Natural killer cell (primary cell): ENCODE results near the gene JDP2. TPM values are rescaled to one million over a fixed set of nuclear protein-coding genes. Genes with fewer than 3 reads are reported as not detected.

Source experiments
- ATAC-seq, 3 donors: fragments of 150-1000 bp in 2 of 3; fragments of 200-7000 bp in 1 of 3; cut with Tn5 transposase; 1 replicate in 1 of 3; 2 replicates in 2 of 3; pipeline ENCODE4 v1.10.0; 2021; ENCODE audit warnings: mild to moderate bottlenecking in 2 of 3, moderate library complexity in 2 of 3
- DNase-seq, 2 donors: peaks; one replicate each; pipeline versions ENCODE4 v3.0.0 to v3.0.0-alpha.2; 2013 to 2021; ENCODE audit warnings: mixed read lengths in 1 of 2
- H3K27ac ChIP-seq: one replicate; pipeline ENCODE4 v1.5.1; 2013; ENCODE audit warnings: mild to moderate bottlenecking, low read length
- H3K27me3 ChIP-seq: one replicate; pipeline ENCODE4 v1.6.1; 2013; ENCODE audit warnings: low read length; ENCODE audit not compliant: control insufficient read depth, insufficient read depth
- H3K36me3 ChIP-seq: one replicate; pipeline ENCODE4 v1.6.1; 2013; ENCODE audit warnings: low read length; ENCODE audit not compliant: control insufficient read depth, insufficient read depth
- H3K4me1 ChIP-seq: one replicate; pipeline ENCODE4 v1.6.1; 2013; ENCODE audit warnings: low read length; ENCODE audit not compliant: control insufficient read depth, insufficient read depth
- H3K4me3 ChIP-seq: one replicate; pipeline ENCODE4 v1.5.1; 2013; ENCODE audit warnings: low read length
- H3K9me3 ChIP-seq: one replicate; pipeline ENCODE4 v1.6.1; 2013; ENCODE audit warnings: low read length; ENCODE audit not compliant: control insufficient read depth, insufficient read depth
- H3K27ac Mint-ChIP-seq, 2 donors: one replicate each; pipeline ENCODE4 v1.8.0; 2022; ENCODE audit warnings: mild to moderate bottlenecking in 2 of 2, mixed read lengths in 2 of 2, moderate library complexity in 1 of 2
- H3K27me3 Mint-ChIP-seq, 2 donors: one replicate each; pipeline ENCODE4 v1.8.0; 2022; ENCODE audit warnings: low read depth in 2 of 2, mixed read lengths in 2 of 2
- H3K36me3 Mint-ChIP-seq: one replicate; pipeline ENCODE4 v1.8.0; 2022; ENCODE audit warnings: mixed read lengths
- H3K4me1 Mint-ChIP-seq, 2 donors: one replicate each; pipeline ENCODE4 v1.8.0; 2022; ENCODE audit warnings: mixed read lengths in 2 of 2
- H3K4me3 Mint-ChIP-seq: one replicate; pipeline ENCODE4 v1.8.0; 2022; ENCODE audit warnings: mild to moderate bottlenecking, moderate library complexity, mixed read lengths
- H3K9me3 Mint-ChIP-seq, 2 donors: one replicate each; pipeline ENCODE4 v1.8.0; 2022; ENCODE audit warnings: mixed read lengths in 2 of 2
- CTCF ChIP-seq: fragments of 200-600 bp; IDR thresholded peaks from one replicate; pipeline ENCODE4 v1.8.0; 2022; ENCODE audit warnings: antibody characterized with exemption
- WGBS: methylation state at CpG from one replicate; pipeline ENCODE4 v1.1.7; 2013; ENCODE audit warnings: missing lambda C conversion rate; ENCODE audit not compliant: insufficient coverage; 5-methylcytosine and 5-hydroxymethylcytosine counted together
- intact Hi-C: fragments of 100-400 bp; cut with micrococcal nuclease; formaldehyde crosslinking; loops from one replicate; pipeline ENCODE4 v1.14.2; 2022
- total RNA-seq, 4 donors: library from RNA; stranded (reverse); fragments of 120-200 nt in 1 of 4; gene quantifications; one replicate each; pipeline versions ENCODE4 v1.2.3 to v1.2.4, GENCODE V29; 2013 to 2022

JDP2 gene
- total RNA-seq, 3 donors from 2014 or later (not counting 1 experiment from before 2014, with no cell fraction given) = 1.9 to 10.5 (median 3.2) TPM

- no peaks in the 10 kb centered on the region for H3K4me1 ChIP-seq
- no peaks in the 10 kb centered on the region for H3K9me3 ChIP-seq
- no peaks in the 10 kb centered on the region for H3K27me3 ChIP-seq
- H3K36me3 ChIP-seq = no peaks in the 10 kb centered on the region
- no peaks in the 10 kb centered on the region for H3K4me1 Mint-ChIP-seq
- WGBS = 92% methylated on average over 10 of the region's 10 CpGs
- H3K36me3 Mint-ChIP-seq = no peaks in the 10 kb centered on the region
- intact Hi-C loops = no loop called here
- DNase-seq (no peak), ATAC-seq (no peak)
- TF ChIP-seq CTCF = no peak
- no peak overlapping the region for H3K27ac Mint-ChIP-seq
- no peak overlapping the region for H3K27ac ChIP-seq
- no peaks in the 10 kb centered on the region for H3K9me3 Mint-ChIP-seq
- peaks cover 0 to 2% of the 10 kb centered on the region in 2 donors for H3K27me3 Mint-ChIP-seq
- no peak overlapping the region for H3K4me3 ChIP-seq
- H3K4me3 Mint-ChIP-seq = no peak overlapping the region
These were observed 18.3 kb upstream of the JDP2 start for GRCh38 chr14:75409316-75410205.

GRCh38 chr14:75411214-75411540 lies 16.6 kb upstream of the JDP2 start:
- ATAC-seq (no peak), DNase-seq (no peak)
- H3K4me1 Mint-ChIP-seq = no peaks in the 10 kb centered on the region
- no peaks in the 10 kb centered on the region for H3K36me3 ChIP-seq
- H3K27me3 Mint-ChIP-seq = no peaks in the 10 kb centered on the region
- H3K27me3 ChIP-seq = no peaks in the 10 kb centered on the region
- H3K27ac ChIP-seq = no peak overlapping the region
- H3K4me3 Mint-ChIP-seq = no peak overlapping the region
- no peak overlapping the region for H3K27ac Mint-ChIP-seq
- H3K4me3 ChIP-seq = no peak overlapping the region
- H3K9me3 ChIP-seq = no peaks in the 10 kb centered on the region
- no peaks in the 10 kb centered on the region for H3K9me3 Mint-ChIP-seq
- TF ChIP-seq CTCF = no peak
- no peaks in the 10 kb centered on the region for H3K36me3 Mint-ChIP-seq
- WGBS = 87% methylated on average over 6 of the region's 6 CpGs
- H3K4me1 ChIP-seq = no peaks in the 10 kb centered on the region
- intact Hi-C loops = no loop called here

- Mint-ChIP-seq H3K27me3 (no peaks in the 10 kb centered on the region), H3K4me3 (no peak overlapping the region), H3K27ac (no peak overlapping the region), H3K9me3 (no peaks in the 10 kb centered on the region), H3K4me1 (no peaks in the 10 kb centered on the region), H3K36me3 (no peaks in the 10 kb centered on the region)
- Histone ChIP-seq H3K27ac (no peak overlapping the region), H3K9me3 (no peaks in the 10 kb centered on the region), H3K27me3 (no peaks in the 10 kb centered on the region), H3K4me3 (no peak overlapping the region), H3K36me3 (no peaks in the 10 kb centered on the region), H3K4me1 (no peaks in the 10 kb centered on the region)
- no peak for ATAC-seq
- 92% methylated on average over 2 of the region's 2 CpGs for WGBS
- intact Hi-C loops = no loop called here
- TF ChIP-seq CTCF = no peak
- DNase-seq = no peak
These were observed 14.8 kb upstream of the JDP2 start for GRCh38 chr14:75413013-75413412.

DNA sequence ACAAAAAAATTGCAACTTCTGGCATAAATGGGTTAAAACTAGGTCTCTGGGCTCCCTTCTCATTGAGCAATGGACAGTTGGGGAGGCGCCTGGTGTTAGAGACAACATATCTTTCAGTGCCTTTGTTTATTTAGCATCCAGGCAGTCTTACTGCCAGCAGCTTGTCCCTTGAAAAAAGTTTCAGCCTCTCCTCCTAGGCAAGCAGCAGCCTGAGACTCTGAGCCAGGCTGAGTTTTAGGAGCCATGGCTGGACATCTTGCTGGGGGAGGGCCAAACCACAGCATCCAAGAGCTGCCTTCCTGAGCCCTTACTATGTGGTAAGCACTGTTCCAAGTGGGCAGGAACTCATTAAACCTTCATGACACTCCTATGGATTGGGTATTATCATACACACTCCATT lies 10.1 kb upstream of the JDP2 start:
- Mint-ChIP-seq H3K27ac (no peak overlapping the region), H3K27me3 (peaks cover 0 to 8% of the 10 kb centered on the region in 2 donors), H3K4me3 (no peak overlapping the region), H3K9me3 (no peaks in the 10 kb centered on the region), H3K36me3 (no peaks in the 10 kb centered on the region), H3K4me1 (no peaks in the 10 kb centered on the region)
- no peaks in the 10 kb centered on the region for H3K36me3 ChIP-seq
- DNase-seq = no peak
- no peak overlapping the region for H3K4me3 ChIP-seq
- H3K27ac ChIP-seq = no peak overlapping the region
- ATAC-seq = no peak
- intact Hi-C loops = no loop called here
- H3K4me1 ChIP-seq = peaks cover 7% of the 10 kb centered on the region
- no peaks in the 10 kb centered on the region for H3K9me3 ChIP-seq
- H3K27me3 ChIP-seq = no peaks in the 10 kb centered on the region
- no peak for TF ChIP-seq CTCF
- WGBS = 90% methylated on average over 1 of the region's 1 CpG
